ENCODE results near the gene TSEN15. TPM values are rescaled to one million over a fixed set of nuclear protein-coding genes. Genes with fewer than 3 reads are reported as not detected.

Gene TSEN15
- total RNA-seq, 1 donor from 2014 or later, result 19.6 TPM

- no peak for TF ChIP-seq CTCF (IDR thresholded peaks at IDR 0.05; ENCODE audit: unreplicated experiment)
- H3K36me3 Mint-ChIP-seq (ENCODE audit: low read depth, unreplicated experiment), result no peaks in the 10 kb centered on the region
- no peak overlapping the region for H3K4me3 Mint-ChIP-seq (ENCODE audit: unreplicated experiment)
- H3K27me3 Mint-ChIP-seq (ENCODE audit: unreplicated experiment), result peaks cover under 1% of the 10 kb centered on the region
- no peak overlapping the region for H3K27ac Mint-ChIP-seq (ENCODE audit: unreplicated experiment)
- DNase-seq (ENCODE audit: low spot score), result no peak
- no peaks in the 10 kb centered on the region for H3K9me3 Mint-ChIP-seq (ENCODE audit: unreplicated experiment)
- H3K4me1 Mint-ChIP-seq (ENCODE audit: unreplicated experiment), result no peaks in the 10 kb centered on the region
These were observed 32.5 kb upstream of the TSEN15 start for GRCh38 chr1:184019069-184019468.

- no peaks in the 10 kb centered on the region for H3K27me3 Mint-ChIP-seq (ENCODE audit: unreplicated experiment)
- no peak for DNase-seq (ENCODE audit: low spot score)
- H3K4me3 Mint-ChIP-seq (ENCODE audit: unreplicated experiment), result no peak overlapping the region
- no peak for TF ChIP-seq CTCF (IDR thresholded peaks at IDR 0.05; ENCODE audit: unreplicated experiment)
- H3K4me1 Mint-ChIP-seq (ENCODE audit: unreplicated experiment), result no peaks in the 10 kb centered on the region
- H3K27ac Mint-ChIP-seq (ENCODE audit: unreplicated experiment), result no peak overlapping the region
- H3K9me3 Mint-ChIP-seq (ENCODE audit: unreplicated experiment), result no peaks in the 10 kb centered on the region
- no peaks in the 10 kb centered on the region for H3K36me3 Mint-ChIP-seq (ENCODE audit: low read depth, unreplicated experiment)
These were observed 32.0 kb upstream of the TSEN15 start for GRCh38 chr1:184019506-184019905.

- H3K4me1 Mint-ChIP-seq (ENCODE audit: unreplicated experiment), result no peaks in the 10 kb centered on the region
- no peak for TF ChIP-seq CTCF (IDR thresholded peaks at IDR 0.05; ENCODE audit: unreplicated experiment)
- no peaks in the 10 kb centered on the region for H3K9me3 Mint-ChIP-seq (ENCODE audit: unreplicated experiment)
- H3K36me3 Mint-ChIP-seq (ENCODE audit: low read depth, unreplicated experiment), result no peaks in the 10 kb centered on the region
- DNase-seq (ENCODE audit: low spot score), result no peak
- no peaks in the 10 kb centered on the region for H3K27me3 Mint-ChIP-seq (ENCODE audit: unreplicated experiment)
- H3K4me3 Mint-ChIP-seq (ENCODE audit: unreplicated experiment), result no peak overlapping the region
- H3K27ac Mint-ChIP-seq (ENCODE audit: unreplicated experiment), result no peak overlapping the region
These were observed 31.2 kb upstream of the TSEN15 start for GRCh38 chr1:184020328-184020727.

- Mint-ChIP-seq H3K36me3 (ENCODE audit: low read depth, unreplicated experiment) (no peaks in the 10 kb centered on the region), H3K27ac (ENCODE audit: unreplicated experiment) (no peak overlapping the region), H3K4me3 (ENCODE audit: unreplicated experiment) (no peak overlapping the region), H3K27me3 (ENCODE audit: unreplicated experiment) (no peaks in the 10 kb centered on the region), H3K4me1 (ENCODE audit: unreplicated experiment) (no peaks in the 10 kb centered on the region), H3K9me3 (ENCODE audit: unreplicated experiment) (no peaks in the 10 kb centered on the region)
- no peak for TF ChIP-seq CTCF (IDR thresholded peaks at IDR 0.05; ENCODE audit: unreplicated experiment)
- no peak for DNase-seq (ENCODE audit: low spot score)
These were observed 30.7 kb upstream of the TSEN15 start for GRCh38 chr1:184020855-184021254.

- Mint-ChIP-seq H3K4me1 (ENCODE audit: unreplicated experiment) (no peaks in the 10 kb centered on the region), H3K9me3 (ENCODE audit: unreplicated experiment) (no peaks in the 10 kb centered on the region), H3K27me3 (ENCODE audit: unreplicated experiment) (no peaks in the 10 kb centered on the region), H3K36me3 (ENCODE audit: low read depth, unreplicated experiment) (no peaks in the 10 kb centered on the region), H3K4me3 (ENCODE audit: unreplicated experiment) (no peak overlapping the region), H3K27ac (ENCODE audit: unreplicated experiment) (no peak overlapping the region)
- DNase-seq (ENCODE audit: low spot score), result no peak
- TF ChIP-seq CTCF (IDR thresholded peaks at IDR 0.05; ENCODE audit: unreplicated experiment), result no peak
These were observed 29.8 kb upstream of the TSEN15 start for GRCh38 chr1:184021728-184022127.
